GM18861 (cell line): ENCODE measurements around the gene PAFAH1B2.
A peak's percentile ranks its signal among the peaks of the same experiment; 100 is the strongest.
"Not testable (repeated sequence)": the region's sequence is repeated elsewhere in the genome, so short reads cannot be mapped to it uniquely, and the experiment has no call there.

Experiments
- ATAC-seq: cut with Tn5 transposase; IDR thresholded peaks from one replicate; pipeline ENCODE4 v1.9.1; 2021; ENCODE audit not compliant: unreplicated experiment

The PAFAH1B2 gene

GRCh38 chr11:117127171-117127901 is 16.8 kb upstream of the PAFAH1B2 start:
- no peak for ATAC-seq

GRCh38 chr11:117128289-117128688 is 15.8 kb upstream of the PAFAH1B2 start:
- no peak for ATAC-seq

DNA sequence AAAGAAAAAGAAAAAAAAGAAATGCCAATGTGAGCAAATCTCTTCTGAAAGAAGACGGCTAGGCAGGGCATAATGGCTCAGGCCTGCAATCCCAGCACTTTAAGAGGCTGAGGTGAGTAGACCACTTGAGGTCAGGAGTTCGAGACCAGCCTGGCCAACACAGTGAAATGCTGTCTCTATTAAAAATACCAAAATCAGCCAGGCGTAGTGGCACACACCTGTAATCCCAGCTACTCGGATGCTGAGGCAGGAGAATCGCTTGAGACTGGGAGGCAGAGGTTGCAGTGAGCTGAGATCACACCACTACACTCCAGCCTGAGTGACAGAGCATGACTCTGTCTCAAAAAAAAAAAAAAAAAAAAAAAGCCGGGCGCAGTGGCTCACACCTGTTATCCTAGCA is 13.7 kb upstream of the PAFAH1B2 start:
- ATAC-seq: not testable (repeated sequence)

DNA sequence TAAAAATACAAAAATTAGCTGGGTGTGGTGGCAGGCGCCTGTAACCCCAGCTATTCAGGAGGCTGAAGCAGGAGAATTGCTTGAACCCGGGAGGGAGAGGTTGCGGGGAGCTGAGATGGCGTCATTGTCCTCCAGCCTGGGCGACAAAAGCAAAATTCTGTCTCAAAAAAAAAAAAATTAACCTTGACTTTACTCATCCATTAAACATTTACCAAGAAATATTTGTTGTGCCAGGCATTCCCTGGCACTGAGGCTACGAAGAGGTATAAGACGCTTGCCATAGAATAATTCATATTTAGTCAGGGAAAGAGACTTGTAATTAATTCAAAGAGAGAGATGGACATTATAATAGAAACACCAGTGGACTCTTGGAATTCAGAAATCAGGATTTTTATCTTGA is 13.2 kb upstream of the PAFAH1B2 start:
- no peak for ATAC-seq

DNA sequence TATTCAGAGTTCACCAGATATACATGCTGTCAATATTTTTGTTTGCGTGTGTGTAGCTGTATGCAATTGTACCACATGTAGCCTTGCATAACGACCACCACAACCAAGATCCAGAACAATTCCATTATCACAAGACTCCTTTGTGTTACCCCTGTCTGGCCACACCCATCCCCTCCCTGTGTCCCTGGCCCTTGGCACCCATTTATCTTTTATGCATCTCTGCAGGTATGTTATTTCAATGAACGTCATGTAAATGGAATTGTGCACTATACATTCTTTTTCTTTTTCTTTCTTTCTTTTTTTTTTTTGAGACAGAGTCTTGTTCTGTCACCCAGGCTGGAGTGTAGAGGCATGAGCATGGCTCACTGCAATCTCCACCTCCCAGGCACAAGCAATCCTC is 9.7 kb upstream of the PAFAH1B2 start:
- no peak for ATAC-seq

DNA sequence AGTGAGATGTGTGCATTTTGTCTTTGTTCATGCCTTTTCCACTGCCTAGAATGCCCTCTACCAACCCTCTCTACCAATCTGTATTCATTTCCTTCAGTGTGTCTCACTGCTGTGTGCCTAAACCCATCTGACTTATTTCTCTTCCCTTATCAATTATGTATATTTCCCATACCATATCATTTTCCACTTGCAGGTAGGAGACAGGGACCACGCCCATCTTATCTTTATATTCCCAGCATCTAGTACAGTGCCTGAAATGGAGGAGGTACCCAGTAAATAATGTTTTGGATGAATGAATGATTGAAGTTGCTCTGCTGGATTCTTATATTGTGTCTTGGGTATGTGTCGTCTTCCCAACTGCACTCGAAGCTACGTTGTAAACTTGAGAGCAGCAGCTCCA is 9.1 kb upstream of the PAFAH1B2 start:
- not testable (repeated sequence) for ATAC-seq

- not testable (repeated sequence) for ATAC-seq
Measured at GRCh38 chr11:117137223-117138086, 6.6 kb upstream of the PAFAH1B2 start.

DNA sequence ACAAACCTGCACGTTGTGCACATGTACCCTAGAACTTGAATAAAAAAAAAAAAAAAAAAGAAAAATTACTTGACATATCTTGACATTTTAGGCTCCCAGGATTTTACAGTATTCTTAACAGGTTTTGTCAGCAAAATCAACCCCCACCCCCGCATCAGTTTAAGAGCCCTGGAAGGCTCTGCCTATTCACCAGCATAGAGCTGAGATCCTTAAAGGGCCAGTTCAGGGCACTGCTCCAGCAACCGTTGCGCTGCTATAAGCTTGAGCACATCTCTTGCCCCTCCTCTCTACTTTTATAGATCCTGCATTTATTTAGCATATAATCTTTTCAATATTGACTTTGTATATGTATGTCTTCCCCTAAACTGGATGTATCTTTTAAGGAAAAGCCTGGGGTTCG is 697 bp upstream of the PAFAH1B2 start:
- no peak for ATAC-seq

DNA sequence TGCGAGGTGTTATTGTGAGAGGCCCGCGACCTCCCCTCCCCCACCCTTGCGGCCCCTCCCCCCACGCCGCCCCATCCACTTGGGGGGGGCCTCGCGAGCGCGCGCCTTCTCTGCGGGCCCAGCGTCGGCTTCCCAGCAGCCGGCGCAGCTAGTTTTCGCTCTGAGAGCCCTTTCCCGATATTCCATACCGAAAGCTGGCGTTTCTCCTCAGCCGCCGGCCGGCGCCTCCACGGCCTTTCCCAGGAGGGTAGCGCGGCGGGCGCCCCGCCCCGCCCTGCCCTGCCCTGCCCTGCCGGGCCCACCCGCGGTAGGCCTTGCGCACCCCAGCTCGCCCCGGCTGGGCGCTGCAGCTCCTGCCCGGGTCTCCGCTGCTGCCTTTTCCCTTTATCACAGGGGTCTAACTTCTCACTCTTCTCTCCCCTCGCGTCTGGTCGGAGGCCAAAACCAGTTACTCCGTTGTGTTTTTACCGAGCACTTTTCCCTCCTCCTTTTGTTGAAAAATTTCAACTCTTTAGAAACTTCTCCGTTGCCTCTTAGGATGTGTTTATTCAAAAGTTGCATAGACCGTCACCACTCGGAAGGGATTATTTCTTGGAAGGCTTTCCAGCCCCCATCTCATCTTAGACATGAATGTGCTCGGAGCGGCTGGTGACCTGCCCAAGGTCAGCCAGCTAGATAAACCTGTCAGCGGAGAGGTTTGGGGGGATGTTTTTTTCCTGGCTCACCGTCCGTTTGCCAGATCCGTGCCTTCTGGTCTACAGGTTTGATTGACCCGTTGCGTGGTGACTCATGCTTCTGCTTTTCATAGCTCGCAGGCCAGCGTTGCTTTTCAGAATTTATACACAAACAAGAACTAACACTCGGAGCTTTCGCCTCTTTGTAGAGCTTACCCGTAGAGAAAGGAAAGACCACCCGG is 648 bp downstream of the PAFAH1B2 start:
- ATAC-seq: peak; percentile 29

- no peak for ATAC-seq
Measured at GRCh38 chr11:117145393-117145761, 1.3 kb downstream of the PAFAH1B2 start.

DNA sequence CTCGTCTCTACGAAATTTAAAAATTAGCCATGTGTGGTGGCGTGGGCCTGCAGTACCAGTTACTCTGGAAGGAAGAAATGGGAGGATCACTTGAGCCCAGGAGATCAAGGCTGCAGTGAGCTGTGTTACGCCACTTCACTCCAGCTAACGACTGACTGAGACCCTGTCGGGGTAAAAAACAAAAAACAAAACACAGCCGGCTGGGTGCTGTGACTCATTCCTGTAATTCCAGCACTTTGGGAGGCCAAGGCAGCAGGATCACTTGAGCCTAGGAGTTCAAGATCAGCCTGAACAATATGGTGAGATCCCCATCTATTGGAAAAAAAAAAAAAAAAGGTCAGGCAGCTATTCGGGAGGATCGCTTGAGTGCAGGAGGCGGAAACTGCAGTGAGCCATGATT is 2.4 kb downstream of the PAFAH1B2 start:
- ATAC-seq: no peak

DNA sequence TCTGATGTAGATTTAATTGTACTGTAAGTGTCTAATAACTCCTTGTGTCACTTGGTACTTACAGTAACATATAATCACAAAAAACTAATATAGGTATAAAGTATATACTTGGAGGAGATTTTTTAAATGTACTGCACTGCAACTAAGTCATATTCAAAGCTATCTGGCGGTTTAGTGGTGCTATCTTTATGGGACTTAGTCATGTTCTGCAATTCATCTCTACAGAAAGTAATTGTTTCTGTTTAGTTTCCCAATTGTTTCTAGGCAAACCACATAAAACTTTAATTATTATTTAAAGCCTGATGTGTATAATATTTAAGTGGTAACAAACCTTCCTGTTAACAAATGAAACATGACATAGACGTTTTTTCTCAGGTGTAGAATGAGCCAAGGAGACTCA is 8.0 kb downstream of the PAFAH1B2 start:
- ATAC-seq: no peak

GRCh38 chr11:117154468-117154867 is 10.4 kb downstream of the PAFAH1B2 start:
- ATAC-seq: no peak

DNA sequence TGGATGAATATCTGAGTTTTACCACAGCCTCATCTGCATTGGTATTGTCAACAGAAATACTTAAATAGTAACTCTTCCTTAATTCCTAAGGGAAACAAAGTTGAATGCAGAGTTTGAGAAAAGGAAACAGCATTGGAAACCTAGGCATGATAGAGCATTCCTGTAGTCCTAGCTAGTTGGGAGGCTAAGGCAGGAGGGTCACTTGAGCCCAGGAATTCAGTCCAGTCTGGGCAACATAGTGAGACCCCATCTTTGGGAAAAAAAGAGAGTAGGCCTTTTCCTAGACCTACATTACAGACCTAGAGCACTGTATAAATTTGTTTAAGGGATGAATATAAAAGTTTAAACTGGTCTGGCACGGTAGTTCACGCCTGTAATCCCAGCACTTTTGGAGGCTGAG is 13.4 kb downstream of the PAFAH1B2 start:
- no peak for ATAC-seq

- ATAC-seq: no peak
Measured at GRCh38 chr11:117159892-117160291, 15.8 kb downstream of the PAFAH1B2 start.

DNA sequence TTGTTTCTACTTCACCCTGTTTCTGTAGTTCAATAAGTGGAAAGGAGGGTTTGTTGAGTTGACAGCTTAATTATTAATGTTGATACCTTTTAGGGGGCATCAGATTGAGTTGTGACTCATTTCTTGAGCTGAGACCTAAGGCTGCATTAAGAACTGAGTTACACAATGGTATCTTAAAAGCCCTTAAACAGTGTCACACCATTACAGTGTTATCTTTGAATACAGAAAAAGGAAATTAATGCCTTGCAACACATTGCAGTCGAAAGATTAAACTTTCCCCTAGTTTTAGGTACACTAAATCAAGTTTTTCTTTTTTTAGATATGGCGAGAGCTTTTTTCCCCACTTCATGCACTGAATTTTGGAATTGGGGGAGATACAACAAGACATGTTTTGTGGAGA is 16.7 kb downstream of the PAFAH1B2 start:
- peak; percentile 75 for ATAC-seq

DNA sequence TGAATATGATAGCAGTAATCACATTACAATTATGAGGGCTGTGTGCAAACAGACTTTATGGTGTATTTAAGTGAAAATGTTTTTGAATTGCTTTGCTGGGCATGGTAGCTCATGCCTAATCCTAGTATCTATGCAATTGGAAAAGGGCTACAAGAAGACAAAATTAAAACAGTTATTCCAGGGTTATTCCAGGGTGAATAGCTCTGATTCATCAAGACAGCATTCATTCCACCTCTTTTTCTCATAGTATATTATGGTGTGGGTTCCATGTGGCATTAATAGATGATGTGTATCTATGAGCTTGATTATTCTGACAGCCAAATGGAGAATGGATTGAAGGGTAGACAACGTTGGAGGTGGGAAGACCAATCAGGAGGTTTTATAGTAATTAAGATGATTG is 22.4 kb downstream of the PAFAH1B2 start:
- ATAC-seq: no peak

DNA sequence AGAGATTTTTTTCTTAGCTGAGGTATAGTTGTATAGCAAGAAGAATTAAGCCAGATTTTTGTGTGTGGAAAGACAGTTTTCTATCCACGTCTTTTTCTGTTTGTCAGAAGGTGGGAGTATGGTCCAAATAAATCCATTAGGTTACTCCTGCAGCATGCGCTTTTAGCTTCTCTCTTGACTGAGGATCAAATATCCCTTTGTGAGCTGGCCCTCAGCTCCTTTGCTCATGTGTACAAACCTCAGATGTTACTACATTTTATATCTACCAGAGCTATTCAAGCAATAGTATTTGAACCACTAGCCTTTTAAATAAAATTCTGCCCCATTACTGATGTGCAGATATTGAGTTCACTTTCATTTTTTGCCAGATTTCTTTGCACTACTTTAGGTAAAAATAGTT is 25.6 kb downstream of the PAFAH1B2 start:
- ATAC-seq: no peak

GRCh38 chr11:117170210-117170609 is 26.1 kb downstream of the PAFAH1B2 start:
- no peak for ATAC-seq

DNA sequence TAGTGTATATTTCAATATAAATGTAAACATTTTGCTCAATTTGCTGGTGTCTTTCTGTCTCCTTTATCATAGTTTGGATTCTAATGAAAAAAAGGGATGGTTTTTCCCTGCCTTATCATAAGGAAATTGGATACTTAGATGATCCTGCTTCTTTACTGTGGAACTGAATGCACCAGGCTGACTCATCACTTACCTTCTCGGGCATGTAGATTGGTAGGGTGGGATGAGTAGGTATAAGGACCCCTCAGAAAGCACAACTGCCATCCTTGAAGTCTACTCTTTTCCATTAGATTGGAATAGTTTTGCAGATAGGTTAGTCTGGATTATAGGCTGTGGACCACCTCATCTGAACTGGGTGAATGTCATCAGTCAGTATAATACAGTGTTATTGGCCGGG is 26.9 kb downstream of the PAFAH1B2 start:
- no peak for ATAC-seq

DNA sequence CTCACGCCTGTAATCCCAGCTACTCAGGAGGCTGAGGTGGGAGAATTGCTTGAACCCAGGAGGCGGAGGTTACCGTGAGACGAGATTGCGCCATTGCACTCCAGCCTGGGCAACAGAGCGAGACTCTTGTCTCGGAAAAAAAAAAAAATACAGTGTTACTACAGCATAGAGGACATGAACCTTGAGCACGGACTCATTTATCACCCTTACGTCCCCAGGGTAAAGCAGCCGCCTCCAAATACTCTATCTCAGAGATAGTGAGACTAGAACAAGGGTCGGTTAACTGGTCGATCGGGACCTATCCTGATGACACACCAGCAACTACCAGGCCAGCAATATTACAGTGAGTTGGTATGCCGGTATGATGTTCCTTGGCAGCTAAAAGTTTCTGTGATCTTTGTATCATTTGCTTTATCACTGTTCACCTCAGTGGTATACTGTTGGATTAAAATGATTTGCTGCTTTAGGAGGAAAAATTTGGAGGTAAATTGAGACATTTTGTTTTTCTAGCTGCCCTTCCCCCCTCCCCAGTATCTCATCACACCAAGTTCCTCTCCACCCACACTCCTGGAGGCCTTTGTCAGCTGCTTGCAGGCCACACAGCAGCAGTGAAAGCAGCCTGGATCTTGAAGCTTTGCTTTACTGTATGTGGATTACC is 27.4 kb downstream of the PAFAH1B2 start:
- no peak for ATAC-seq
